Keratinocyte (primary cell): ENCODE data around the gene PCDH1. TPM values are rescaled to one million over a fixed set of nuclear protein-coding genes. Genes with fewer than 3 reads are reported as not detected.
"Not testable (repeated sequence)": the region's sequence is repeated elsewhere in the genome, so short reads cannot be mapped to it uniquely, and the experiment has no call there.

Experiments
- DNase-seq: peaks from one replicate; pipeline ENCODE4 v3.0.0-alpha.2; 2011; ENCODE audit warnings: low read depth, missing footprints, low spot score
- FAIRE-seq: peaks from 2 replicates; lab custom pipeline; 2011; peaks lifted over from hg19 to GRCh38; lab: Jason Lieb, UNC
- H2AFZ ChIP-seq: 2 replicates; pipeline ENCODE4 v1.6.0; 2012; ENCODE audit warnings: low read length, control low read depth, inconsistent platforms; ENCODE audit not compliant: control insufficient read depth
- H3K27ac ChIP-seq: 2 replicates; pipeline ENCODE4 v1.5.1; 2011; ENCODE audit warnings: low read length; ENCODE audit not compliant: control insufficient read depth, insufficient read depth
- H3K27me3 ChIP-seq: 3 replicates; pipeline ENCODE4 v1.6.0; 2011; ENCODE audit warnings: low read length; ENCODE audit not compliant: control insufficient read depth, insufficient read depth; ENCODE audit errors: extremely low read depth
- H3K36me3 ChIP-seq, 2 experiments: 2 replicates in 1 of 2; 3 replicates in 1 of 2; pipeline ENCODE4 v1.5.1; 2011; ENCODE audit warnings: low read length in 2 of 2, mild to moderate bottlenecking in 1 of 2; ENCODE audit not compliant: control insufficient read depth in 2 of 2, insufficient read depth in 2 of 2; ENCODE audit errors: extremely low read depth in 1 of 2
- H3K4me1 ChIP-seq: 3 replicates; pipeline ENCODE4 v1.5.1; 2011; ENCODE audit warnings: low read length; ENCODE audit not compliant: control insufficient read depth, insufficient read depth; ENCODE audit errors: extremely low read depth
- H3K4me2 ChIP-seq: 3 replicates; pipeline ENCODE4 v1.6.0; 2011; ENCODE audit warnings: low read depth, low read length; ENCODE audit not compliant: control insufficient read depth, insufficient read depth; ENCODE audit errors: extremely low read depth
- H3K4me3 ChIP-seq, 3 experiments: fragments of 200-600 bp in 1 of 3; sonication (generic) in 1 of 3; 2 replicates in 2 of 3; 3 replicates in 1 of 3; pipeline ENCODE4 v1.5.1; 2011 to 2016; ENCODE audit warnings: low read length in 3 of 3, mild to moderate bottlenecking in 3 of 3, control low read depth in 2 of 3, inconsistent platforms in 1 of 3, low read depth in 1 of 3, mixed read lengths in 1 of 3, mixed run types in 1 of 3, moderate library complexity in 1 of 3; ENCODE audit not compliant: control insufficient read depth in 2 of 3, insufficient read depth in 2 of 3; ENCODE audit errors: extremely low read depth in 1 of 3
- H3K79me2 ChIP-seq: 2 replicates; pipeline ENCODE4 v1.6.0; 2012; ENCODE audit warnings: low read length; ENCODE audit not compliant: control insufficient read depth, insufficient read depth
- H3K9ac ChIP-seq: 3 replicates; pipeline ENCODE4 v1.6.0; 2011; ENCODE audit warnings: low read length; ENCODE audit not compliant: control insufficient read depth, insufficient read depth; ENCODE audit errors: extremely low read depth
- H3K9me1 ChIP-seq: 3 replicates; pipeline ENCODE4 v1.6.0; 2011; ENCODE audit warnings: low read length; ENCODE audit not compliant: control insufficient read depth, insufficient read depth; ENCODE audit errors: extremely low read depth
- H3K9me3 ChIP-seq: 2 replicates; pipeline ENCODE4 v1.5.1; 2012; ENCODE audit warnings: low read depth, low read length; ENCODE audit not compliant: control insufficient read depth
- H4K20me1 ChIP-seq: 3 replicates; pipeline ENCODE4 v1.6.0; 2011; ENCODE audit warnings: low read length; ENCODE audit not compliant: control insufficient read depth, insufficient read depth; ENCODE audit errors: extremely low read depth
- CTCF ChIP-seq, 3 experiments: IDR thresholded peaks in 1 of 3; conservative IDR thresholded peaks in 1 of 3; optimal IDR thresholded peaks in 1 of 3; 2 replicates in 2 of 3; 3 replicates in 1 of 3; pipeline versions ENCODE3 to v1.5.1; 2011; ENCODE audit warnings: low read length in 3 of 3, mild to moderate bottlenecking in 3 of 3, moderate library complexity in 2 of 3, control low read depth in 1 of 3, inconsistent platforms in 1 of 3; ENCODE audit not compliant: insufficient read depth in 2 of 3; ENCODE audit errors: extremely low read depth in 1 of 3
- EZH2 ChIP-seq: IDR thresholded peaks from one replicate; pipeline ENCODE4 v1.6.1; 2012; ENCODE audit warnings: inconsistent platforms, mild to moderate bottlenecking, low read length, moderate library complexity
- dilution Hi-C: fragments of 300-500 bp; cut with MboI; formaldehyde crosslinking; loops from one replicate; pipeline ENCODE4 v1.7.0; 2020; ENCODE audit warnings: low sequenced_read_pairs; ENCODE audit not compliant: extremely low pct_ligation_motif_present
- polyA plus RNA-seq, 5 experiments: library from polyadenylated mRNA; depleted of rRNA in 3 of 5; stranded (reverse) in 3 of 5; stranded (forward) in 1 of 5; unstranded in 1 of 5; fragments of >200 nt; gene quantifications; 1 replicate in 1 of 5; 2 replicates in 3 of 5; 3 replicates in 1 of 5; pipeline versions ENCODE4 v1.2.1 to v1.2.3, GENCODE V29; 2011 to 2012; ENCODE audit warnings: missing spikeins in 2 of 5, low read depth in 1 of 5, low replicate concordance in 1 of 5

PCDH1 gene
- polyA plus RNA-seq, 1 donor (not counting 4 experiments of a cell fraction or from before 2014, with no cell fraction given), result 10.0 TPM

- Histone ChIP-seq H2AFZ (no peak overlapping the region), H3K4me1 (peaks cover 12% of the 10 kb centered on the region), H3K36me3 (no peaks in the 10 kb centered on the region), H3K9me1 (no peaks in the 10 kb centered on the region), H3K27ac (peak overlapping the region; percentile 47), H3K4me3 (no peak overlapping the region), H3K79me2 (no peaks in the 10 kb centered on the region), H3K27me3 (peaks cover 10% of the 10 kb centered on the region), H4K20me1 (no peaks in the 10 kb centered on the region), H3K4me2 (no peak overlapping the region), H3K9ac (no peak overlapping the region), H3K9me3 (no peaks in the 10 kb centered on the region)
- DNase-seq (no peak), FAIRE-seq (no peak)
- TF ChIP-seq EZH2 (no peak), CTCF (optimal IDR thresholded peaks at IDR 0.05 in 1 of 3, IDR thresholded peaks at IDR 0.05 in 1 of 3, conservative IDR thresholded peaks at IDR 0.05 in 1 of 3; ENCODE audit: extremely low read depth in 1 of 3, insufficient read depth in 2 of 3, low read length in 3 of 3) (no peak)
- dilution Hi-C loops, result no loop called here
These were observed 56.7 kb downstream of the PCDH1 start for GRCh38 chr5:141821430-141821925.

GRCh38 chr5:141820686-141821085 lies 57.5 kb downstream of the PCDH1 start:
- H4K20me1 ChIP-seq, H3K9ac ChIP-seq, dilution Hi-C loops, H3K27ac ChIP-seq, H3K4me3 ChIP-seq, H2AFZ ChIP-seq, H3K9me1 ChIP-seq, H3K9me3 ChIP-seq, H3K4me2 ChIP-seq, FAIRE-seq, DNase-seq, H3K36me3 ChIP-seq, H3K79me2 ChIP-seq: not testable (repeated sequence)
- H3K4me1 ChIP-seq, result peaks cover 12% of the 10 kb centered on the region
- H3K27me3 ChIP-seq, result peaks cover 12% of the 10 kb centered on the region

- no peaks in the 10 kb centered on the region for H3K9me1 ChIP-seq
- no peak overlapping the region for H3K27ac ChIP-seq
- dilution Hi-C loops, result no loop called here
- H3K9me3 ChIP-seq, result no peaks in the 10 kb centered on the region
- DNase-seq (no peak), FAIRE-seq (no peak)
- peaks cover 12% of the 10 kb centered on the region for H3K4me1 ChIP-seq
- TF ChIP-seq EZH2, result no peak
- no peak for TF ChIP-seq CTCF (optimal IDR thresholded peaks at IDR 0.05 in 1 of 3, IDR thresholded peaks at IDR 0.05 in 1 of 3, conservative IDR thresholded peaks at IDR 0.05 in 1 of 3; ENCODE audit: extremely low read depth in 1 of 3, insufficient read depth in 2 of 3, low read length in 3 of 3)
- no peak overlapping the region for H2AFZ ChIP-seq
- no peaks in the 10 kb centered on the region for H3K79me2 ChIP-seq
- H3K27me3 ChIP-seq, result peaks cover 5% of the 10 kb centered on the region
- H3K36me3 ChIP-seq, result no peaks in the 10 kb centered on the region
- no peaks in the 10 kb centered on the region for H4K20me1 ChIP-seq
- H3K9ac ChIP-seq, result no peak overlapping the region
- H3K4me2 ChIP-seq, result no peak overlapping the region
- no peak overlapping the region for H3K4me3 ChIP-seq
These were observed 60.6 kb downstream of the PCDH1 start for GRCh38 chr5:141817631-141818030.
